T-helper 17 cell (primary cell): ENCODE results near the gene SELENOO. TPM values are rescaled to one million over a fixed set of nuclear protein-coding genes. Genes with fewer than 3 reads are reported as not detected.
A peak's percentile ranks its signal among the peaks of the same experiment; 100 is the strongest.

Experiments
- ATAC-seq: fragments of 150-1000 bp; cut with Tn5 transposase; 2 replicates; pipeline ENCODE4 v1.10.0; 2021; ENCODE audit warnings: mild to moderate bottlenecking, moderate library complexity
- DNase-seq, 3 donors: peaks; one replicate each; pipeline versions ENCODE4 v3.0.0 to v3.0.0-alpha.2; 2020 to 2021
- H3K9me3 ChIP-seq: one replicate; pipeline ENCODE4 v1.7.0; 2013; ENCODE audit warnings: low read length, mild to moderate bottlenecking; ENCODE audit not compliant: control insufficient read depth, poor library complexity, severe bottlenecking
- H3K27ac Mint-ChIP-seq: one replicate; pipeline ENCODE4 v1.8.0; 2022; ENCODE audit warnings: mild to moderate bottlenecking, moderate library complexity, mixed read lengths
- H3K27me3 Mint-ChIP-seq: one replicate; pipeline ENCODE4 v1.8.0; 2022; ENCODE audit warnings: mixed read lengths
- H3K36me3 Mint-ChIP-seq: one replicate; pipeline ENCODE4 v1.8.0; 2022; ENCODE audit warnings: low read depth, mixed read lengths
- H3K4me1 Mint-ChIP-seq: one replicate; pipeline ENCODE4 v1.8.0; 2022; ENCODE audit warnings: mild to moderate bottlenecking, mixed read lengths
- H3K4me3 Mint-ChIP-seq: one replicate; pipeline ENCODE4 v1.8.0; 2022; ENCODE audit warnings: mild to moderate bottlenecking, moderate library complexity, mixed read lengths
- total RNA-seq, 4 donors: library from RNA in 2 of 4; stranded (reverse) in 2 of 4; gene quantifications; one replicate each; pipeline ENCODE4 v1.2.3 and lab custom pipeline; 2022 to 2026

SELENOO gene
- total RNA-seq, 2 donors from 2014 or later: 27.4 to 29.5 TPM

- Mint-ChIP-seq H3K27me3 (peaks cover 3% of the 10 kb centered on the region), H3K4me1 (peaks cover 9% of the 10 kb centered on the region), H3K27ac (peak overlapping the region; percentile 24), H3K36me3 (no peaks in the 10 kb centered on the region), H3K4me3 (peak overlapping the region; percentile 77)
- peak; percentile 73 for ATAC-seq
- no peaks in the 10 kb centered on the region for H3K9me3 ChIP-seq
- DNase-seq: peak; percentile 39 to 66 (median 51)
Observed at GRCh38 chr22:50252082-50253045, 51.6 kb downstream of the SELENOO start.

GRCh38 chr22:50253046-50253915, 52.5 kb downstream of the SELENOO start:
- H3K27me3 Mint-ChIP-seq: peaks cover 6% of the 10 kb centered on the region
- no peak overlapping the region for H3K27ac Mint-ChIP-seq
- DNase-seq (no peak), ATAC-seq (no peak)
- peaks cover 2% of the 10 kb centered on the region for H3K4me1 Mint-ChIP-seq
- no peak overlapping the region for H3K4me3 Mint-ChIP-seq
- no peaks in the 10 kb centered on the region for H3K9me3 ChIP-seq
- H3K36me3 Mint-ChIP-seq: no peaks in the 10 kb centered on the region

GRCh38 chr22:50253941-50254340, 53.1 kb downstream of the SELENOO start:
- Mint-ChIP-seq H3K4me1 (peaks cover 4% of the 10 kb centered on the region), H3K27ac (no peak overlapping the region), H3K36me3 (no peaks in the 10 kb centered on the region), H3K27me3 (peaks cover 12% of the 10 kb centered on the region), H3K4me3 (no peak overlapping the region)
- ATAC-seq (no peak), DNase-seq (no peak)
- H3K9me3 ChIP-seq: no peaks in the 10 kb centered on the region

GRCh38 chr22:50255099-50255498, 54.3 kb downstream of the SELENOO start:
- H3K36me3 Mint-ChIP-seq: no peaks in the 10 kb centered on the region
- peaks cover 17% of the 10 kb centered on the region for H3K27me3 Mint-ChIP-seq
- ATAC-seq: no peak

GRCh38 chr22:50255607-50256006, 54.8 kb downstream of the SELENOO start:
- H3K27me3 Mint-ChIP-seq: peaks cover 17% of the 10 kb centered on the region
- ATAC-seq (no peak), DNase-seq (no peak)
- no peak overlapping the region for H3K27ac Mint-ChIP-seq
- H3K36me3 Mint-ChIP-seq: no peaks in the 10 kb centered on the region
- no peaks in the 10 kb centered on the region for H3K9me3 ChIP-seq
- peaks cover 4% of the 10 kb centered on the region for H3K4me1 Mint-ChIP-seq
- H3K4me3 Mint-ChIP-seq: no peak overlapping the region

More at GRCh38 chr22:50255099-50255498, 54.3 kb downstream of the SELENOO start:
- Mint-ChIP-seq H3K4me1 (peaks cover 4% of the 10 kb centered on the region), H3K4me3 (no peak overlapping the region), H3K27ac (peak overlapping the region; percentile 53)
- H3K9me3 ChIP-seq: no peaks in the 10 kb centered on the region
- no peak for DNase-seq

GRCh38 chr22:50256258-50256862, 55.5 kb downstream of the SELENOO start:
- ATAC-seq: no peak
- Mint-ChIP-seq H3K4me1 (peaks cover 4% of the 10 kb centered on the region), H3K4me3 (no peak overlapping the region), H3K27ac (no peak overlapping the region), H3K27me3 (peaks cover 17% of the 10 kb centered on the region), H3K36me3 (no peaks in the 10 kb centered on the region)
- H3K9me3 ChIP-seq: no peaks in the 10 kb centered on the region
- no peak for DNase-seq

- H3K4me3 Mint-ChIP-seq: no peak overlapping the region
- ATAC-seq: no peak
- no peaks in the 10 kb centered on the region for H3K9me3 ChIP-seq
- DNase-seq: no peak
- no peaks in the 10 kb centered on the region for H3K36me3 Mint-ChIP-seq
- H3K27me3 Mint-ChIP-seq: peaks cover 17% of the 10 kb centered on the region
- no peak overlapping the region for H3K27ac Mint-ChIP-seq
- peaks cover 5% of the 10 kb centered on the region for H3K4me1 Mint-ChIP-seq
Observed at GRCh38 chr22:50257041-50257440, 56.2 kb downstream of the SELENOO start.

GRCh38 chr22:50257451-50258360, 56.9 kb downstream of the SELENOO start:
- Mint-ChIP-seq H3K36me3 (no peaks in the 10 kb centered on the region), H3K4me3 (no peak overlapping the region), H3K27ac (no peak overlapping the region), H3K4me1 (peaks cover 10% of the 10 kb centered on the region), H3K27me3 (peaks cover 24% of the 10 kb centered on the region)
- DNase-seq: no peak
- no peak for ATAC-seq
- H3K9me3 ChIP-seq: no peaks in the 10 kb centered on the region

- Mint-ChIP-seq H3K27me3 (peaks cover 31% of the 10 kb centered on the region), H3K4me3 (no peak overlapping the region), H3K36me3 (no peaks in the 10 kb centered on the region), H3K27ac (no peak overlapping the region), H3K4me1 (peaks cover 10% of the 10 kb centered on the region)
- no peak for DNase-seq
- H3K9me3 ChIP-seq: no peaks in the 10 kb centered on the region
- no peak for ATAC-seq
Observed at GRCh38 chr22:50258361-50259292, 57.8 kb downstream of the SELENOO start.

- Mint-ChIP-seq H3K4me3 (no peak overlapping the region), H3K4me1 (peaks cover 10% of the 10 kb centered on the region), H3K27me3 (peaks cover 31% of the 10 kb centered on the region), H3K36me3 (no peaks in the 10 kb centered on the region), H3K27ac (no peak overlapping the region)
- DNase-seq: no peak
- H3K9me3 ChIP-seq: no peaks in the 10 kb centered on the region
- no peak for ATAC-seq
Observed at GRCh38 chr22:50259302-50259701, 58.5 kb downstream of the SELENOO start.

GRCh38 chr22:50260434-50260800, 59.6 kb downstream of the SELENOO start:
- H3K27me3 Mint-ChIP-seq: peaks cover 31% of the 10 kb centered on the region
- ATAC-seq (no peak), DNase-seq (no peak)
- peak overlapping the region; percentile 19 for H3K4me3 Mint-ChIP-seq
- H3K36me3 Mint-ChIP-seq: no peaks in the 10 kb centered on the region
- no peaks in the 10 kb centered on the region for H3K9me3 ChIP-seq
- peaks cover 11% of the 10 kb centered on the region for H3K4me1 Mint-ChIP-seq
- no peak overlapping the region for H3K27ac Mint-ChIP-seq
